IPS-18c (cell line): ENCODE data around the gene WDR33.

Experiments used
- H3K4me3 ChIP-seq: 2 replicates; pipeline ENCODE4 v1.7.0; 2013; ENCODE audit warnings: low read depth, mild to moderate bottlenecking, low read length, moderate library complexity; ENCODE audit not compliant: insufficient read depth
- H3K9me3 ChIP-seq: one replicate; pipeline ENCODE4 v1.6.1; 2013; ENCODE audit warnings: mild to moderate bottlenecking, low read length, moderate library complexity; ENCODE audit not compliant: control insufficient read depth, insufficient read depth

Gene WDR33

GRCh38 chr2:127673291-127674069, 137.5 kb downstream of the WDR33 start:
- Histone ChIP-seq H3K9me3 (no peaks in the 10 kb centered on the region), H3K4me3 (peak overlapping the region; percentile 15; the same call in 1 of the 2 replicates)

DNA sequence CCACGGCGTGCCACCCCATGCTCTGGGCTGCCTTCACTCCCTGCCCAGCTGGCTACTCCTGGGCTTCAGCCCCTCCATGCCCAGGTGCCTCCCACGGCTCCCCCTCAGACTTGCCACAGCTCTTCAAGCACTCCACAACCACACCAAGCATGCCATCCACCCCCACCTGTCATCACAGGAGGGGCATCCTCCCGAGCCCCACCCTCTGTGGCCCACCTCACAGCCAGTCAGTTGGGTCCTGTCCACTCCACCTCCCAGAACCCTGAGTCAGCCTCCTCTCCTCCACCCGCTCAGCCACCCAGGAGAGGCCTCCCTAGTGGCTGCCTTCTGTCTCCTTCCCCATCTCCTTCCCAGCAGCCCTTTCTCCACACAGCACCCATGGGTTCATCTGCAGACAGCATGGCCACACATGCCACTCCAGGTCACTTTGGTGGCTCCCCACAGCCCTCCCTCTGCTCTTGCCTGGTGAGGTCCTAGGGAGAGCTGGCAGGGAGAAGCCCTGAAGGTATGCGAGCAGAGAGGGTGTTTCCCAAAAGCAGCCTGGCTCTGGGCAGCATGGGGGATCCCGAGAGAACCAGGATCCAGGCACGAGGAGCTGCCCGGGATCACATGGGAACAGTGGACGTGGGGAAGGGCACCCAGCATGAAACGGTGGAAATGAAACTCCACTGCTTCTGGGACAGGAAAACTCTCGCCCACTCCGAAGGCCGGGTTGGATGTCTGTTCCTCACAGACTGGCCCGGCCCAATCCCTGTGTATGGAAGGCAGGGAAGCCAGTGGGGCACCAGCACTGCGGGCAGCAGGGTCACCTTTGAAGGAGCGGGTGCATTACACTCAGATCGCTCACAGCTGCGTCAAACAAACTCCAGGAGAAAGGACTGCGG, 138.4 kb downstream of the WDR33 start:
- Histone ChIP-seq H3K4me3 (no peak overlapping the region), H3K9me3 (no peaks in the 10 kb centered on the region)

- Histone ChIP-seq H3K4me3 (no peak overlapping the region), H3K9me3 (no peaks in the 10 kb centered on the region)
These were observed 139.2 kb downstream of the WDR33 start for GRCh38 chr2:127671557-127672302.

- no peaks in the 10 kb centered on the region for H3K9me3 ChIP-seq
These were observed 140.0 kb downstream of the WDR33 start for GRCh38 chr2:127670957-127671290.

GRCh38 chr2:127670055-127670956, 140.7 kb downstream of the WDR33 start:
- Histone ChIP-seq H3K9me3 (no peaks in the 10 kb centered on the region), H3K4me3 (no peak overlapping the region)

More at GRCh38 chr2:127670957-127671290, 140.0 kb downstream of the WDR33 start:
- H3K4me3 ChIP-seq = no peak overlapping the region

- no peaks in the 10 kb centered on the region for H3K9me3 ChIP-seq
- H3K4me3 ChIP-seq = no peak overlapping the region
These were observed 141.9 kb downstream of the WDR33 start for GRCh38 chr2:127669056-127669455.

DNA sequence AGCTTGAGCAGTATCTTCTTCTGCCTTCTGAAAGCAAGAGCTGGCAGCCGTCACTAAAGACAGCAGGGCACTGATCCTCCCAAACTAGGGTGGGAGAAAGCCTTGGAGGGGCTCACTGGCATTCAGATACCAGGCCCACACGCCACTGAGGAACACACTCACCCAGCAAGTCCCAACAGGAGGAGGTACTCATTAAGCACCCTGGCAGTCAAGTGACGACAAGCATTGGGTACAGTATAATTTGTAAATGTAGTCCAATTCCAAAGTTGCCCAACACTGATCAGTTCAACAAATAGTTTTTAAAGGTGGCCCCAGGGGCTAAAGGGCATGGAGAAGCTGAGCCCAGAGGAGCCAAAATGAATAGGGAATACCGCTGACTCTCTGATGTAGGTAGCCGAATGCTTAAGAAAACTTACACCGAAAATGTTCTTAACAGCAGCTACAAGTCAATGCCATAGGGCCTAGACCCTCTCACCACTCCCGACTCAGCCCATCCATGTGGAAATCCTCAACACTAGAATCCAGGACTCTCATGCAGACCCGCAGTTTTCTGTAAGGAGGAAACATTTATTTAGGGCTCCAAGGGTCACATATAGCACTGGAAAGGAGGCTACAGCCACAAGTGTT, 145.6 kb downstream of the WDR33 start:
- H3K9me3 ChIP-seq = no peaks in the 10 kb centered on the region
- no peak overlapping the region for H3K4me3 ChIP-seq

DNA sequence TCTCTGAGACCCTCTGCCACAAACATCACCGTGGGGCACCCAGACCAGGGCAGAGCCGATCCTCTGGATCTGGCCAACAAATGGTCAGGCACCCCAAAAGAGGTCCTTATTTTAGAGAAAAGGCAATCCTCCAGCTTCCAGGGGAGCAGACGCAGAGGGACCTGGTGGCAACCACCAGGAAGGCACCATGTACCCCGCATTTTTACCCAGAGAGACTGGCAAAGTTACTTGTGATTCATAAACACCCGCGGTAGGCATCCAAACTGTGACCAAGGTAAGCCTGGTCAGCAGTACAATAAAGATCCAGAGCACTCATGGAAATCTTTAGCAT, 146.1 kb downstream of the WDR33 start:
- Histone ChIP-seq H3K4me3 (0 out of 2 replicates have a peak overlapping the region, but pooled peaks have one; percentile 20), H3K9me3 (no peaks in the 10 kb centered on the region)

DNA sequence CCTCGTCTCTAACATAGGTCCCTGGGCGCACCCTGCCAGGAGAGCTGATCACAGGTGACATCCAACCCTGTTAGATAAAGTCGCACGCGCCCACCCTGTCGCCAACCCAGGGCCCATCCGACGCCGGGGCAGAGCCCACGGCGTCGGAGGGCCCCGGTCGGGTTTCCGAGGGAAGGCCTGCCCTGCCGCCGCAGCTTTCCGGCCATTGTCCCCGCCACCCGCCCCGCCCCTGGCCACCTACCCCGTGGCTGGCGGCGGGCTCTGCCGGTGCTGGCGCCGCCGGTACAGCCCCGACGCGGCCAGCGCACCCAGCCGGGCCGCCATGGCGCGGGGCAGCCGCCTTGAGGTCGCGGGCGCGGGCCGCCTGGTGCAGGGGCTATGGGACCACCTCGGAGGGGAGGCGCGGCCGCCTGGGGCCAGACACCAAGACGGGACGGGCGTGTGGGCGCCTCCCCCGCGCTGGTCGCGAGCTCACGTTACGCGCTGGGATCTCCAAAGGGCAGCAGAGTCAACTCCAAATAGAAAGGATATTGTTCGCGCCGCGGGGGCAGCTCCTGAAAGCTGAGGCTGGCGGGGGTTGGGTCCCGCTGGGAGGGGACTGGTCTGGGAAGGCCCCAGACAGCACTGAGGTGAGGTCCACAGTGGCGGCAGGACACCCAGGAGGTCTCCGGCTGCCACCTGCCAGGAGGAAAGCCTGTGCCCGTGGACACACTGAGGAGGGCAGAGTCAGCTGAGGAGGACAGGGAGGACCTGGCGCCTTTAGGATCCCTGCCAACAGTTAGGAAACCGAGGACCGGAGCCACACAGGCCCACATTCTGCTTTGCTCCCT, 146.7 kb downstream of the WDR33 start:
- H3K4me3 ChIP-seq = peak overlapping the region; percentile 20

DNA sequence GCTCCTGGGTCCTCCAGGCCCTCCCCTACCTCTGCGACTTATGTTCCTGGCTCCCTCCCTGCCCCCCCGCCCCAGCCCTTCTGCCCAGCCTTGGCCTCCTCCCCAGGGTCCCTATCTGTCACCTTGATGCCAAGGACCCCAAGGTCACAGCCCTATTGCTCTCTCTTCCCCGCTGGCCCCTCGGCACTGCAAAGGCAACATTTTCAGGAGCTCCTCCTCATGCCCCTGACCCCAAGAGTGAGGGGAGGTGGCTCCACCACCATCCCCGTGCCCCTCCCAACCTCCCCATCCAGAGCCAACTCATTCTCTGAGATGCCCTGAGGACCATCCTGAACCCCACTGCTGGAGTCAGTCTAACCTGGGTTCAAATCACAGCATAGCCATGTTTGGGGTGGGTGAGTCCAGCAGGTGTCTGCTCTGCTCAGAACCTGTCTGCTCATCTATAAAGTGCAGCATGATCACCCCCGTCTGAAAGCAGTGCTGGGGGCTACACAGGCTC, 147.4 kb downstream of the WDR33 start:
- H3K4me3 ChIP-seq = no peak overlapping the region
- H3K9me3 ChIP-seq = no peaks in the 10 kb centered on the region

More for the DNA sequence above, 146.7 kb downstream of the WDR33 start:
- H3K9me3 ChIP-seq = no peaks in the 10 kb centered on the region

DNA sequence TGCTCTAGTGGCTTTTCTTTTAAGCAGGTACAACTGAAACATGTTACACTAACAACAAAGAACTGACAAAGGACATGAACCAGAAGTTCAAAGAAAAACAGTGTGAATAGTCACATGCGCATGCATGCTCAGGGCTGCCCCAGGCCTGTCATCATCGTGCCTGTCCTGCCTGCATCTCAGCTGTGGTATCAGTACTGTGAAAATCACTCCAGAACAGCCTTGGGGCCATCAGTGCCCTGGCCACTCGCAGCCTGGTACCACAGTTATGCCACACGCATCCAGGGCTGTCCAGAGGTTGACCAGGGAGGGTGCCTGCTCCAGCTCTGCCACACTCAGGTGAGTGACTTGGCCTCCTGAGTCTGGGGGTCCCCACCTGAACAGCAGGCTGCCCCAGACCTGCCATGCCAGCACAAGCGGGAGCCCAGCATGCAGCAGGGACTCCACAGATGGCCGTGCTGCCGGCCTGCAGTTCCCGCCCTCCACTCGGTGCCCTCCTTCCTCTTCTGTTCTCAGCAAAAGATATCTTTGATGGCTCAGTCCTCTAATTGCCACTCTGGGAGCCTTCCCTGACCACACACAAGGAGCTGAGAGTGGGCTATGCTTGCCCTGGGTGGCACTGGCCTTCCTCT, 147.9 kb downstream of the WDR33 start:
- no peaks in the 10 kb centered on the region for H3K9me3 ChIP-seq
- no peak overlapping the region for H3K4me3 ChIP-seq

- Histone ChIP-seq H3K9me3 (no peaks in the 10 kb centered on the region), H3K4me3 (no peak overlapping the region)
These were observed 148.9 kb downstream of the WDR33 start for GRCh38 chr2:127661949-127662510.

- Histone ChIP-seq H3K9me3 (no peaks in the 10 kb centered on the region), H3K4me3 (no peak overlapping the region)
These were observed 149.8 kb downstream of the WDR33 start for GRCh38 chr2:127661072-127661649.

DNA sequence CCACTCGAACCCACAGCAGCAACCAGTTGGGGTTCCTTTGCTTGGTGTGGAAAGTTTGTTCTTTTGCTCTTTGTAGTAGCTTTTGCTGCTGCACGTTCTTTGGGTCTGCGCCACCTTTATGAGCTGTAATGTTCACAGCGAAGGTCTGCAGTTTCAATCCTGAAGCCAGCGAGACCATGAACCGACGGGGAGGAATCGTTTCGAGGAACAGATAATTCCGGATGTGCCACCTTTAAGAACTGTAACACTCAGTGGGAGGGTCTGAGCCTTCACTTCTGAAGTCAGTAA, 150.7 kb downstream of the WDR33 start:
- Histone ChIP-seq H3K4me3 (no peak overlapping the region), H3K9me3 (no peaks in the 10 kb centered on the region)
